Measurements from ENCODE around the gene FLNB. TPM values are rescaled to one million over a fixed set of nuclear protein-coding genes. Genes with fewer than 3 reads are reported as not detected.

Gene FLNB
- total RNA-seq, 2 experiments from 2014 or later, result 13.9 to 14.3 TPM

DNA sequence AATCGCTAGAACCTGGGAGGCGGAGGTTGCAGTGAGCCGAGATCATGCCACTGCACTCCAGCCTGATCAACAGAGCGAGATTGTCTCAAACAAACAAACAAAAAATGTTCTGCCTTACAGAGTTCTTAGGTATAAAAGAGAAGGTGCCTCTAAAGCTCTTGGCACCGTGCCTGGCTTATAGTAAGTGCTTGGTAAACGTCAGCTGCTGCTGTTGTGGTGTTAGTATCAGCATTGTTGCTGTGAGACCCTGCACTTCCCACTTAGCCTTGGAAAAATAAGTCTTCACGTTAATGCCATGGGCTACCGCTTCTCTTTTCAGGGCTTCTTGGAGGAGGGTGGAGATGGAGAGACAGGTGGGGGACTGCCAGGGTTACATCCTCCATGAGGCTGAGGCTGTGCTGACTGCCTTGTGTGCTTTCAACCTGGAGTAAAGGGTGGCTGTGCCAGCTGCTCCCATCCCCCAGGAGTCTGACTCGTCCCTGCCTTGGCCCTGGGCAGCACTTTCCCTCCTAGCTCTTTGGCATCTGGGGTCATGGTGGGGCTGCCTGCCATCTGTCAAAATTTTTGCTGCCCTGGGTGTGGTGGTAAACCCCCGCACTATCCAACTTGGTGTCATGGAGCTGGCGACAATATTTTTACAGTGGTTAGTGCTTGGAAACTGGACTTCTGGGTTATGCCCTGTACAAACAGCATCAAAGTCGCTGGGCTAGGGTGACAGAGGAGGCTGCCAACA lies 17.8 kb downstream of the FLNB start:
- ChIA-PET CTCF (interaction anchor here (1.0 kb wide), 1 partner anchor 8 kb away, joined by 3 read pairs; no protein-coding TSS in a partner anchor), POLR2A (no interaction called here)

DNA sequence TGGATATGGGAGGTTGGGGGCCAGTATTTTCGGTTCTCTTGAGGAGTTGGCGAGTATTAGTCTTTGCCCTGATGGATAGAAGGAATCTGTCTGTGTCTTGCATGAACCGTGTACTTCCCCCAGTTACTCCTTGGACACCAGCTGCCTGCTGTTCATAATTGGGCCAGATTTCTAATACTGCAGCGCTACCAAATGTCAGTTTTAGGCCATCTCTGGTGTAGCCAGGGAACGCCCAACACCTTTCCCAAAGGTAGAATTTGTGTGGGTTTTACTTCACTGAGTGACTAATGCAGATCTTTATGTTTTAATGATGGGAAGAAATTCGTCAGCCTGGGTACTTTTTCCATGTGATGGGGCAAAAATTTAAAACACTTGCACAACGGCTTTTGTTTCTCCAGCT lies 18.4 kb downstream of the FLNB start:
- CTCF ChIA-PET, result interaction anchor here (1.0 to 1.4 kb wide), 2 partner anchors 8 to 17 kb away, joined by 3 read pairs; no protein-coding TSS in a partner anchor
- POLR2A ChIA-PET, result interaction anchor here (0.6 kb wide), 1 partner anchor 949 kb away, joined by 3 read pairs; no protein-coding TSS in a partner anchor

DNA sequence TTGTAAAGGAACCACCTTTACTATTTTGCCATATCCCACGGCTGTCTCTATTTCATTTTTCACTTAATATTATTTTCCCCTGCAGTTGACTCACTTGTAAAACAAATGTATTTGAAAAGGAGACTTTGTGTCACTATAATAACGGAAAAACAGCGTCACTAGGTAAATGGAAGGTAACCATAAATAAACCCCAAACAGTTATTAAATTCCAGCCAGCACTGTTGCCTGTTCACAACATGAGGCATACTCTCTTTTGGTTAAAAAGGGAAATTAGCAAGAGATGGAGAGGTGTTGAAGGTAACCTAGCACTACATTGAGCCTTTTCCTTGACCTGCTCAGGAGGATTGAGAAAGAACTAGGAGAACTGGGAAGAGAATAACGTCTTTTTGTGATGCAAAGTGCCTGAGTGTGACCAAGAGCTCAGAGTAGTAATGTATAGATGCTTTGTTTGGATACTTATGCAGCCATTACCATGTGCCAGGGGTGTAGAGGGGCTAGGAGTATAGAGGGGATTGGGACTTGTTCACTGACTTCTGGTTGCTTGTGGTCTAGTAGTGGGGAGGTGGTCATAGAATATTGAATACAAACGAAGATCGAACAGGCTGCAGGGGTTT lies 19.6 kb downstream of the FLNB start:
- CTCF ChIA-PET, result interaction anchor here (0.7 to 1.6 kb wide), 4 partner anchors 8 to 75 kb away, joined by 3 read pairs; no protein-coding TSS in a partner anchor
- POLR2A ChIA-PET, result no interaction called here

DNA sequence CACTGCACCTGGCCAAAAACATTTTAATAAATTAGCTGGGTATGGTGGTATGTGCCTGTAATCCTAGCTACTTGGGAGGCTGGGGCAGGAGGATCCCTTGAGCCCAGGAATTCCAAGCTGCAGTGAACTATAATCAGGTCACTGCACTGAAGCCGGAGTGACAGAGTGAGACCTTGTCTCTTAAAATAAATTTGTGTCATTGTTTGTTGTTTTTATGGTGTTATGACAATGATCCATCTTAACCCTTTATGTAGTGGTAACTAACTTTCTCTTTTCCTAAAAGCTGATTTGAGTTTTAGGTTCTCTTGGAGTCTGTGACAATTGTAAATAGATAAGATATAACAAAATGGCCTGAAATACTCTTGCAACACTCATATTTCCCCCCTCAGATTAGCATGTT lies 20.7 kb downstream of the FLNB start:
- POLR2A ChIA-PET, result no interaction called here
- CTCF ChIA-PET, result interaction anchor here (1.6 kb wide), 1 partner anchor 9 kb away, joined by 3 read pairs; no protein-coding TSS in a partner anchor

DNA sequence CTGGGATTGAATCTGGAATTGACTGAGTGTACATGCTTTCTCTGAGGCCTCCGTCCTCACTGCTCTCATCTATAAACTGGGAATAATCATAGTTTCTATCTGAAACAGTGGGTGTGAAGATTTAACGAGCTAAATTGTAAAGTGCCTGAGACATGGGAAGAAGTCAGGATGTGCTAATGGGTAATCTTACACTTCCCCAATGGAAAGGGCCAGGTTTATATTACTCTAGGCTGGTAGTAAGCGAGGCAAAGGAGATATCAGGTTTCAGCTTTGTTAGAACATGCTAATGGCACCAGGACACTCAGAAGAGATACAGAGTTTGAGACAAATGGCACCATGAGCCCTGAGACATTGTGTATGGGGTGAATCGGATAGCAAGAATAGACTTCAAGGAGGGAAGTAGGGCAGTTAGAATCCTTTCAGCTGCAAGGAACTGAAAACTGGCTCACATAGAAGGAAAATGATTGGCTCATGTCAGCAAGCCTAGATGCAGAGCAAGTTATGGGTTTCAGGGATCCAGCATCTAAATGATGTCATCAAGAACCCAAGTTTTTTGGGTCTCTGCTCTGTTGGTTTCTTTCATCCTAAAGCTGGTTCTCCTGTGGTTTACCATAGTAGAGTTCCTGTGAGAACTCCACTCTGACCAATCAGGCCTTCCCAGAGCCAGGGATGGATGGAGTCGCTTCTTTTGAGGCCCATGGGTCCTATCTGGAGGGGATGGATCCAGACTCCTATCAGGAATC lies 21.8 kb downstream of the FLNB start:
- ChIA-PET POLR2A (no interaction called here), CTCF (interaction anchor here (1.1 kb wide), 1 partner anchor 16 kb away, joined by 3 read pairs; no protein-coding TSS in a partner anchor)

DNA sequence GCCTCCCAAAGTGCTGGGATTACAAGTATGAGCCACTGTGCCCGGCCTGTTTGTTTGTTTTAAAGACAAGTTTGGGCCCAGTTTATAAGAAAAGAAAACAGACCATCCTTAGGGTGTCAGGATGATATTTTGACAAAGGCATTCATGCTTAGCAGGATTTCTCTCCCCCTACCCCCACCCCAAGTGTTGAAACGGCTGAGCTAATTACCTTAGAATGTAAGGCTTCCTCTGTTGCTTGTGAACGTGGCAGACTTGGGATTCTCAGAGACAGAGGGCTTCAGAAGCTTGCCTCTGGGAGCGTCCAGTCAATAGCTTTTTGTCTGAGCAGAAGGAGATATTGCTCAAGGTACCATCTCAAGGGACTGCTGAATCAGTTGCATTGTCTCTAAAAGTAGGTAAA lies 24.0 kb downstream of the FLNB start:
- CTCF ChIA-PET, result interaction anchor here (0.6 to 1.6 kb wide), 3 partner anchors 10 to 451 kb away, joined by 3 read pairs; no protein-coding TSS in a partner anchor
- POLR2A ChIA-PET, result no interaction called here

DNA sequence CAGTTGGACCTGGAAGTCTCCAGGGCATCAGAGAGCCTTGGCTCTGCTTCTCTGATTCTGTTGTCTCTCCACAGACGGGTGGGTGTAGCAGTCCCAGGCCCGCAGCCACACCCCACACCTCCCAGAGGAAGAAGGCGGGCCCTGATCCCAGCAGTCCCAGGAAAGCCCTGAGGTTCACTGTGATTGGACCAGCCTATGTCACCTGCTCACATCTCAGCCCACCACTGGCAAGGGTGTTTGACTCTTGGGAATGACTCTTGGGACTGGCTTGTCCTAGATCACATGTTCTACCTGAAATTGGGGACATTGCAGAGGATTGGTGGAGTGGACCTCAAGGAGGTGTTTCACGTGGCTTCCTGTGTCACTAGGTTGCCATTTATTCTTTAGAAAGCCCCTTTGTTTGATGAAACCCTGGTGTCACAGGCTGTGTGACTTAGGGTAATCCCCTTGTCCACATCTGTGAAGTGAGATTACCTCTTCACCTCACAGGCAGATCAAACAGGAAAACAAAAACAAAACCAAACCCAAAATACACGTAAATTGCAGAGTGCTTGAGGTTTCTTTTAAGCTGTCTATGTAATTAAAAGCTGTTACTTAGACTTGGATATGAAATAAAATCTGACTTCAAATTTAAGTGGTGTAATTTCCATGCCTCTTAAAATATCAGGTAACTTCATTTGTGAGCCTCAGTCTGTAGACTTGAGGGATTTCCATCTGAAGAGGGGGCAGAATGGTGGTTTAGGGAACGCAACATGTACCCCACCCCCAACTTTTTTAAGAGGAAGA lies 26.7 kb downstream of the FLNB start:
- ChIA-PET POLR2A (interaction anchor here (0.6 kb wide), 1 partner anchor 10 kb away, joined by 3 read pairs; no protein-coding TSS in a partner anchor), CTCF (interaction anchor here (3.7 kb wide), 1 partner anchor 27 kb away, joined by 13 read pairs; the partner anchor contains the start of gene FLNB)

DNA sequence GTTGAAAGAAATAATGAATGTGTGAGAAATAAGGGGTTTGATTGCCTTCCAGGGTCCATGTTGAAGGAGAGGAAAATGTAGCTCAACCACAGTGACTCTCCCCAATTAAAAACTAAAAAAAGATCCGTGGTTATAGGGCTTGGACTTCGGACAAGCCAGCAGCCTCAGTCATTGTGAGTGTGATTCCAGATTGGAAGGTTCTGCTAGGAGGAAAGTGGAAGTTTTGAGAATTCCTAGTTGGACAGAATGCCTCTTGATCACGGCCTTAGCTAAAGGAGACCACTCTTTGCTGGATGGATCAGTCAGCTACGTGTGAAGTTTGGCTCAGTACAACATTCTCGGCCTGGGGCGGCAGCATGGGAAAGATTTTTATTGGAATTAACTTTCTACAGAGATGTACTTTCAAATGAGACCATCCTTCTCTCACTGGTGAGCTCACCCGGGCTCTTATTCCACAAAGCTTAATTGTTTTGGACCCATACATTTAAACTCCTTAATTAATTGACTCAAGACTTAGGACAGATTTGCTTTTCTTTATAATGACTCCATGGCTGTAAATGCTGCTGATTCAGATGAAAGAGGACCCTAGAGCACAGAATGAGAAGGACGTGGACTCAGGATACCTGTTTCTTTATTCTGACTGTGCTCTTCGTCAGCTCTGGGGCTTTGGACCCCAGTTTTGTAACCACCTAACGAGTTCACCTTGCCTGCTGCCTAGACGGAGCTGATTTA lies 27.5 kb downstream of the FLNB start:
- ChIA-PET CTCF (interaction anchor here (3.7 kb wide), 1 partner anchor 28 kb away, joined by 13 read pairs; the partner anchor contains the start of gene FLNB), POLR2A (interaction anchor here (0.6 kb wide), 1 partner anchor 11 kb away, joined by 3 read pairs; no protein-coding TSS in a partner anchor)

DNA sequence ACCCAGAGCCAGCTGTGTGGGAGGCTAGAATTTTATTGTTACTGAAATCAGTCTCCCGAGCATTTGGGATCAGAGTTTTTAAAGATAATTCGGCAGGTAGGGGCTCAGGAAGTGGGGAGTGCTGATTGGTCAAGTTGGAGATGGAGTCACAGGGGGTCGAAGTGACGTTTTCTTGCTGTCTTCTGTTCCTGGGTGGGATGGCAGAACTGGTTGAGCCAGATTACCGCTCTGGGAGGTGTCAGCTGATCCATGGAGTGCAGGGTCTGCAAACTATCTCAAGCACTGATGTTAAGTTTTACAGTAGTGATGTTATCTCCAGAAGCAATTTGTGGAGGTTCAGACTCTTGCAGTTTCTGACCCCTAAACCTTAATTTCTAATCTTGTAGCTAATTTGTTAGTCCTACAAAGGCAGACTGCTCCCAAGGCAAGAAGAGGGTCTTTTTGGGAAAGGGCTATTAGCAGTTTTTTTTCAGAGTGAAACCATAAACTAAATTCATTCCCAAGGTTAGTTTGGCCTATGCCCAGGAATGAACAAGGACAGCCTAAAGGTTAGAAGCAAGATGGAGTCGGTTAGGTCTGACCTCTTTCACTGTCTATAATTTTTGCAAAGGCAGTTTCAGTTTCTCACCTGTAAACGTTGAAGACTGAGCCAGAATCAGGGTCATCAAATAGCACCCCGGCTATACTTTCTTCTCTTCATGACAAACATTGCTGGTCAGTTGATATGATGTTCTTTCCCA lies 28.2 kb downstream of the FLNB start:
- ChIA-PET POLR2A (no interaction called here), CTCF (interaction anchor here (3.7 kb wide), 1 partner anchor 29 kb away, joined by 13 read pairs; the partner anchor contains the start of gene FLNB)

DNA sequence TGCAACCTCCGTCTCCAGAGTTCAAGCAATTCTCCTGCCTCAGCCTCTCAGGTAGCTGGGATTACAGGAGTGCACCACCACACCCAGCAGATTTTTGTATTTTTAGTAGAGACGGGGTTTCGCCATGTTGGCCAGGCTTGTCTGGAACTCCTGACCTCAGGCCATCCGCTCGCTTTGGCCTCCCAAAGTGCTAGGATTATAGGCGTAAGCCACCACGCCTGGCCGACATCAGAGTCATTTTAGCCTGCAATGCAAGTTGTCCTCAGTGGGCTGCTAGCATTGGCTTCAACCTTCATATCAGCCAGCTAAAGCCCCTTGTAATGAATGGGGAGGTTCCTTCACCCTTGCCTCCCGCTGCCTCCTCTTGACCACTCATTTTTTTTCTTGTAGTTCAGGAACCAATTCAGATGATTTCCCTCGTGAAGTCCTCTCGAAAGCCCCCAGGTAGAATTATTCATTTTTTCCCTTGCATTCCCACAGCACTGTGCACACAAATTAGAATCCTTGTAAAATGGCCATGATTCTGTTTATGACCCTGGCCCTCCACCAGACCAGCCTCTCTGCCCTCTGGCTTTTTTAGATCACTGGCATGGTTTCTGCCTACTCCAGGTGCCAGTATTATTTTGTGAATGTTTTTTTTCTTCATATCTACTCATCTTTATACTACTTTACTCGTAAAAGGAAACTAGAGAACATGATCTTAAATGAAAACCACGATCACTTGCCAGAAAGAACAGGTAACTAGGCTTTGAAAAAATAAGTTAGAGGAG lies 29.1 kb downstream of the FLNB start:
- CTCF ChIA-PET, result no interaction called here
- POLR2A ChIA-PET, result no interaction called here

DNA sequence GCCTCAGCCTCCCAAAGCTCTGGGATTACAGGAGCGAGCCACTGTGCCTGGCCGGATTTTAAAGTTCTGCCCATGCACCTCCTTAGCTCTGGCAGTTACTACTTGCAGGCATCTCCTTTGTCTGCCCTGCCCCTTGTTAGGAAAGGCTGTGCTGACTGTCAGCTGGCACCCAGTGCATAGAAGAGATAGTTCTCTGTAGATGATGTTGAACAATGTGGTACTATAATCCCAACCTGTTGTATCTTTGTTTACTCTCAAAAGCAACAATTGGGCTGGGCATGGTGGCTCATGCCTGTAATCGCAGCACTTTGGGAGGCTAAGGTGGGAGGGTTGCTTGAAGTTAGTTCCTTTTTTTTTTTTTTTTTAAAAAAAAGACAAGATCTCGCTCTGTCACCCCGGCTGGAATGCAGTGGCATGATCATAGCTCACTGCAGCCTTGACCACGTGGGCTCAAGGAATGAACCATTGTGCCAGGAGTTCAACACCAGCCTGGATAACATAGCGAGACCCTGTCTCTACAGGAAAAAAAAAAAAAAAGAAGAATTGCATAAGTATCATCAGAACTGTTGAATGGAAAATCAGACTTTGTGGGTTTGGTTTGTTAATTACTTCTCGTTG lies 30.6 kb downstream of the FLNB start:
- CTCF ChIA-PET, result no interaction called here
- POLR2A ChIA-PET, result no interaction called here

DNA sequence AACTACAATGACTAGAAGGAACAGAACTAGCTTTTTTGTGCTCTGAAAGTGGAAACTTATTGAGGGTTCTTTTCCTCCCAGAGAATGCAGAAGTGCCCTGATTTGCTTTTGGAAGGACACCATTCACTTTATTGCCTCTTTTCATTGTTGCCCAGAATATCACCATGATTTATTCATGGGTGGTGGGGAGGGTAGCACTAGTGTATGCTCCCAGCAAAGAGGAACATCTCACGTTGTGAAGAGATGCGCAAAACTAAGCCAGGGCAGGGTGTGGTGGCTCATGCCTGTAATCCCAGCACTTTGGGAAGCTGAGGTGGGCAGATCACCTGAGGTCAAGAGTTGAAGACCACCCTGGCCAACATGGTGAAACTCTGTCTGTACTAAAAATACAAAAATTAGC lies 31.4 kb downstream of the FLNB start:
- ChIA-PET CTCF (no interaction called here), POLR2A (no interaction called here)

DNA sequence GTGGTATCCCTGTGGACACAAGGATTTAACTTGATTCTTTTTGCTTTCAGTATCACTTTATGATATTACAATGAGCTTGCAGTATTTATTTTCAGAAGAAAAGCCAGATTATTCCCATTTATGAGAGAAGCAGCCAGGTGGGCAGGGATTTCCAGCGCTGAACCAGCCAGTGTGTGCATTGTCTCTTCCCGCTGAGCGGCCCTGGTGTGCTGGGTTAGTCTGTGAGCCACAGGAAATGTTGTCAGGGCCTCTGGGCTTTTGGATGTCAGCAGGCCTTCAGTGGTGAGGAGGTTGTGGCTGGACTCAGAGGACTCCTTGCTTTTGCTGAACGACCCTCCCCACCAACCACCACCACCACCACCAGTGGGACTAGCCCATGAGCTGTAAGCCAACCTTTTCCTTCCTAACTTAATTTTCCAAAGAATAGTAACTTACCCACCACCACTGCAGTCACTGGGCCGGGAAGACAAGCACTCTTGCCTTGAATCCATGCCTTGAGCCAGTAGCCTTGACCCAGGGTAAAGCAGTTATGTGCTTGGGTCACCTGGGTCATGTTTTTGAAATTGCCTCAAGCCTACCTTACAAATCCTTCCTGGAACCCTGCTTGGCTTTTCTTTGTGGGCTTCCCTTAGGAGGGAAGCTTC lies 33.1 kb downstream of the FLNB start:
- POLR2A ChIA-PET, result no interaction called here
- CTCF ChIA-PET, result no interaction called here

DNA sequence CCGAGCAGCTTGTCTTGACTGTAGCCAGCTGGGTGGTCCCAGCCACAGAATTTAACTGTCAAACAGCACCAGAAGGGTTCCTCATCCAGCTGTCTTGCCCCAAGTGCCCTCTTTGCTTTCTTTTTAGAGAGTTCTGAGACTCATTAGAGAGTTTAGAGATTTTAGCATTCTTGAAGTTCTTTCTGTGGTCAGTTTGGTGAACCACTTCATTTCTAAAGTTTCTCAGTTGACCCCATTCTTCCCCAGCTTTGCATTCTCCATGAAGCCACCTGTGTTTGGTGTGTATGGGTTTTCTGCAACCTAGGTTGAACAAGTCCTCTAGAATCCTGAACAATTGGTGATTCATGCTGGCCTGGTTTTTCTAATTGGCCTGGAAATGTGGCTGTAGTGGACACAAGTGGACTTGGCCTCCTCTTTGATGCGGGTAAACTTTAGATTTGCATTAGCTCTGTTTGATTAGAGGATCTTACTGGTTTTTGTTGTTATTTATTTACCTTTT lies 33.7 kb downstream of the FLNB start:
- ChIA-PET POLR2A (no interaction called here), CTCF (interaction anchor here (0.6 kb wide), 1 partner anchor 148 kb away, joined by 3 read pairs; no protein-coding TSS in a partner anchor)

DNA sequence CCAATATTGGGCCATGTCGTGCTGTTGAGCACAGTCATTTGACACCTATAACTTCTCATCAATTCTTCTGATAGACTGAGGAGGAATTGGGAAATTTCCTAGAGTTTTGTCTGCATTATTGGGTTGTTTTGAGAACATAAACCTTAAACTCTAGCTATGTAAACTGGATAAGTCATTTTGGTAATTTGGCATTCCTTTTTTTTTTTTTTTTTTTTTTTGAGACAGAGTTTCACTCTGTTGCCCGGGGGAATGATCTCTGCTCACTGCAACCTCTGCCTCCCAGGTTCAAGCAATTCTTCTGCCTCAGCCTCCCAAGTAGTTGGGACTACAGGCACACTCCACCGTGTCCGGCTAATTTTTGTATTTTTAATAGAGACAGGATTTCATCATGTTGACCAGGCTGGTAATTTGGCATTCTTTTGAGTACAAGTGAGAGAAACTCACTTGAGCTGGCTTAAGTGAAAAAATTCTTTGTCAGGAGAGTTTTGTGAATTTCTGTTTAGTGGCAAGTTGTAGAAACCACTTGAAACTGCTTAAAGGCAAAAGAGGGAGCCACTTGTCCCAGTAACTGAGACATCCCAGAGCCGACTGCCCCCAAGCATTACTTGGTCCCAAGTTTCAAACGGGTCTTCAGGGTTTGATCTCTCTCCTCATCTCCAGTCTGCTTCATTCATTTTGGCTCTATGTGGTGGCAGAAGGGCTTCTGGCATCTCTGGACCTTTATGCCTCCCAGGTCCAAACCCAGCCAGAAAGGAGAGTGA lies 34.9 kb downstream of the FLNB start:
- POLR2A ChIA-PET, result no interaction called here
- CTCF ChIA-PET, result no interaction called here

DNA sequence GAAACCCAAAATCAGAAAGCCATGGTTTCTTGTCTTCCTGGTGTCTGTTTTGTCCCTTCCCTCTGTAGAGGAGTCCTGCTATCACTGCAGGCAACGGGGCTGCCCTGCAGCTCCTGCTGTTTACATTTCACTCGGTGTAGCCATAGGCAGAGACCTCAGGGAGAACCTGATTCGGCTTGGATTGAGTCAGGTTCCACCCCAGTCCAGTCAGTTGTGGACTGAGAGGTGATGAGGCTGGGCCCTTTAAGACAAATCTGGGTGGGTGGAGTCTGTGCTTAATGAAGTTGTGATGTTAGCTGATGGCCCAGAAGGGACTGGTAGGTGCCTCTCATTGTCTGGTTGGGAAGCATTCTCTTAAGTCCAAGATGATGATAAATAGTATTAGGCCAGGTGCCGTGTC lies 35.7 kb downstream of the FLNB start:
- CTCF ChIA-PET, result no interaction called here

More for the DNA sequence above, 35.7 kb downstream of the FLNB start:
- POLR2A ChIA-PET, result no interaction called here

Data from activated CD8-positive, alpha-beta memory T cell treated with anti-CD3 and anti-CD28 coated beads for 36 hours (primary cell).